Raji (cell line): ENCODE results near the gene RGS3.

ENCODE experiments used
- POLR2A ChIP-seq: IDR thresholded peaks from 2 replicates; pipeline ENCODE4 v1.6.1; 2011; ENCODE audit warnings: low read depth, low read length, control low read depth; ENCODE audit not compliant: insufficient read depth

The RGS3 gene

DNA sequence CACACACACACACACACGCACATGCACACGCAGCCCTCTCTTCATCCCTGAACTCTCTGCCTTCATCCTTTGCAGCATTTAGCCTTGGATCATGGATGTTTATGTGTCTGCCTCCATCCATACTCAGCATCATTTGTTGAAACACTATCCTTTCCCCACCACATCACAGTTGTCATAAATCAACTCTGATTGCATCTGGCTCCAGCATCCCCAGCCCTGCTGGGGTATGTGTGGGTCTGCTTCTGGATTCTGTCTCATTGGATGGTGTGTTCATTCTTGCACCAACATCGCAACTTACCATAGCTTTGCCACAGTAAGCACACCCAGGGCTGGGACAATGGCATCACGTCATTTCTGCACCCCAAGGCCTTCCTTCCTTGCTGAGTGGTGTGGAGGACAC lies 175.4 kb downstream of the RGS3 start:
- TF ChIP-seq POLR2A, result no peak

DNA sequence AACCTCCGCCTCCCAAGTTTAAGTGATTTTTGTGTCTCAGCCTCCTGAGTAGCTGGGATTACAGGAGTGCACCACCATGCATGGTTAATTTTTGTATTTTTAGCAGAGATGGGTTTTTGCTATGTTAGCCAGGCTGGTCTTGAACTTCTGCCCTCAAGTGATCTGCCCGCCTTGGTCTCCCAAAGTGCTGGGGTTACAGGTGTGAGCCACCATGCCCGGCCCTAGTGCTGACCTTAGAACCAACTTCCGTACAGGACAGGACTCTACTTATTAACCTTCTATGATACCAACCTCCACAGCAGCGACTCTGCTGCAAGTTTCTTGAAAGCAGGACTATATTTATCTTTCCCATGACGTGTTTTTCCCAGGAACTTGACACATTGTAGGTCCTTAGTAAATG lies 176.9 kb downstream of the RGS3 start:
- TF ChIP-seq POLR2A, result no peak

GRCh38 chr9:113641100-113641885 lies 177.8 kb downstream of the RGS3 start:
- no peak for TF ChIP-seq POLR2A

GRCh38 chr9:113644321-113644720 lies 180.8 kb downstream of the RGS3 start:
- TF ChIP-seq POLR2A, result no peak

GRCh38 chr9:113645227-113645977 lies 181.9 kb downstream of the RGS3 start:
- TF ChIP-seq POLR2A, result no peak

- TF ChIP-seq POLR2A, result no peak
Measured at GRCh38 chr9:113645978-113646253, 182.4 kb downstream of the RGS3 start.

GRCh38 chr9:113646491-113646890 lies 183.0 kb downstream of the RGS3 start:
- no peak for TF ChIP-seq POLR2A
